AG10803 (cell line): ENCODE results near the gene EMC1.
"Not testable (repeated sequence)": the region's sequence is repeated elsewhere in the genome, so short reads cannot be mapped to it uniquely, and the experiment has no call there.

Experiments used
- DNase-seq: peaks from one replicate; pipeline ENCODE4 v3.0.0; 2010; ENCODE audit warnings: low read depth
- H3K4me3 ChIP-seq: 2 replicates; pipeline ENCODE4 v1.5.1; 2011; ENCODE audit warnings: mild to moderate bottlenecking, low read length, control low read depth
- TF ChIP-seq, protein P1 (sequence below): conservative IDR thresholded peaks from 2 replicates; pipeline ENCODE4 v1.5.1; 2011; ENCODE audit warnings: mild to moderate bottlenecking, low read length, control low read depth, inconsistent platforms

EMC1 gene

DNA sequence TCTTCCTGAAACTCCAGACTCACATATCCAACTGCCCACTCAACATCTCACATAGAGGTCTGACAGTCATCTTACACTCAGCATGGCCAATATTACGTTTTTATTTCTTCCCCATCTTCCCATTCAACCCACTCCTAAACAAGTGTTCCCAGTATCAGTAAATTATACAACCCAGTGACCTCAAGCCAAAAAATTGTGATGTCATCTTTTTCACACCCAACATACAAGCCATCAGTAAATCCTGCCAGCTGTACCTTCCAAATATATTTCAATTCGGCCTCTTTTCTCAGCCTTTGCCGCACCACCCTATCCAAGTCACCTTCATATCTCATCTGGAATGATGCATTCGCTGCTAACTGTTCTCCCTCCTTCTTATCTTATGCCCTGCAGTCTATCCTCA is 60.9 kb downstream of the EMC1 start:
- H3K4me3 ChIP-seq, result no peak overlapping the region
- no peak for DNase-seq
- TF ChIP-seq, protein P1, sequence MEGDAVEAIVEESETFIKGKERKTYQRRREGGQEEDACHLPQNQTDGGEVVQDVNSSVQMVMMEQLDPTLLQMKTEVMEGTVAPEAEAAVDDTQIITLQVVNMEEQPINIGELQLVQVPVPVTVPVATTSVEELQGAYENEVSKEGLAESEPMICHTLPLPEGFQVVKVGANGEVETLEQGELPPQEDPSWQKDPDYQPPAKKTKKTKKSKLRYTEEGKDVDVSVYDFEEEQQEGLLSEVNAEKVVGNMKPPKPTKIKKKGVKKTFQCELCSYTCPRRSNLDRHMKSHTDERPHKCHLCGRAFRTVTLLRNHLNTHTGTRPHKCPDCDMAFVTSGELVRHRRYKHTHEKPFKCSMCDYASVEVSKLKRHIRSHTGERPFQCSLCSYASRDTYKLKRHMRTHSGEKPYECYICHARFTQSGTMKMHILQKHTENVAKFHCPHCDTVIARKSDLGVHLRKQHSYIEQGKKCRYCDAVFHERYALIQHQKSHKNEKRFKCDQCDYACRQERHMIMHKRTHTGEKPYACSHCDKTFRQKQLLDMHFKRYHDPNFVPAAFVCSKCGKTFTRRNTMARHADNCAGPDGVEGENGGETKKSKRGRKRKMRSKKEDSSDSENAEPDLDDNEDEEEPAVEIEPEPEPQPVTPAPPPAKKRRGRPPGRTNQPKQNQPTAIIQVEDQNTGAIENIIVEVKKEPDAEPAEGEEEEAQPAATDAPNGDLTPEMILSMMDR, result no peak

DNA sequence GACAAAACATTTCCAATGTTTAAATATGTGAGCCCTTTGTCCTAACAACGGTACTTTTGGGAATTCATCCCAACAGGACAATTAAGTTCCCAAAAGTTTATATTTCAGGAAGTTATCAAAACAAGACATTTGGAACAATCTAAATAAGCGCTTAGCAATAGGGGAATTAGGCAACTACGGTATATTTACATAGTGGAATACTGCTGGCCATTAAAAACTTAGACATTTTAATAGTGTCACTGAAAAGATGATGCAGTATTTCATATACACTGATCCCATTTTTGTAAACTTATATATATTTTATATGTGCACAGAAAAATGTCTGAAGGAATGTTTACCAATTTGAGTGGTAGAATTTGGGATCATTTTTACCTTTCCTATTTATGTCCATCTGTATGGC is 62.1 kb downstream of the EMC1 start:
- TF ChIP-seq, protein P1, result no peak

DNA sequence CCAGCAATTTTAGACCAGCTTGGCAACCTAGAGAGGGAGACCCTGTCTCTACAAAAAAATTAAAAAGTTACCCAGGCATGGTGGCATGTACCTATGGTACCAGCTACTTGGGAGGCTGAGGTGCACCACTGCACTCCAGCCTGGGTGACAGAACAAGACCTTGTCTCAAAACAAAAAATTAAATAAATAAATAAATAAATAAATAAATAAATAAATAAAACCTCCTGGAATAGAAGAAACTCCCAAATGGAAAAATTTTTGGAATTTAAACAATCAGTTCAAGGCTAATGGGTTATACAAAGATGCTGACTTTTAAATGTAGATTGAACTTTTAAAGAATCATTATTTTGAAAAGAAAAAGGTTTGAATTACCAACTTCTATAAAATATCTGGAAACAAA is 63.5 kb downstream of the EMC1 start:
- DNase-seq, result no peak
- TF ChIP-seq, protein P1, result no peak
- H3K4me3 ChIP-seq, result no peak overlapping the region

More for the DNA sequence above, 62.1 kb downstream of the EMC1 start:
- H3K4me3 ChIP-seq, result no peak overlapping the region
- DNase-seq, result no peak

DNA sequence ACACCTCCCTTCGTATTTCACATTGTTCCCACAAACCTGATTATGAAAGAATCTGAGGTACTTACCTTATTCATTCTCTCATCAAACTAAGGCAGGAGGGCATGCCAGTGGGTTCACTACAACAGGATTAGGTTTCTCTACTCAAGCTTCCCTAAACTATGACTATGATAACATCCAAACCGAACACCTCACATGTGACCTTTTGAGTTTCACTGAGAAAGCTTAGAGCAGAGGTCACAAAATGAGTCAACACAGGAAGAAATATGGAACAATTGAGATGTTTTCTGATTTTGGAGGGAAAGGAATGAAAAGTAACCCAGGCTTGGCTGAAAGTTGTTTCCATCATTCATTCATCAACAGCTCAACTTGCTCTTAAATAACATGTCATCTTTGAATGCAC is 65.3 kb downstream of the EMC1 start:
- TF ChIP-seq, protein P1, result no peak
- no peak for DNase-seq
- no peak overlapping the region for H3K4me3 ChIP-seq

DNA sequence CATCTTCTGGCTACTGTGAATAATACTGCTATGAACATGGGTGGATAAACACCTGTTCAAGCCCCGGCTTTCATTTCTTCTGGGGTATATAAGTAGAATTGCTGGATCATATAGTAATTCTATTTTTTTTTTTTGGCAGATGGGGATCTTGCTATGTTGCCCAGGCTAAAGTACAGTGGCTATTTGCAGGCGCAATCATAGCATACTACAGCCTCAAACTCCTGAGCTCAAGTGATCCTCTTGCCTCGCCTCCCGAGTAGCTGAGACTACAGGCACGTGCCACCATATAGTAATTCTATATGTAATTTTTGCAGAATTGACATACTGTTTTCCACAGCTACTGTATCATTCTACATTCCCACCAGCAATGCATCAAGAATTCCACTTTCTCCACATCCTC is 69.1 kb downstream of the EMC1 start:
- TF ChIP-seq, protein P1, result no peak
- DNase-seq, result no peak
- H3K4me3 ChIP-seq, result no peak overlapping the region

DNA sequence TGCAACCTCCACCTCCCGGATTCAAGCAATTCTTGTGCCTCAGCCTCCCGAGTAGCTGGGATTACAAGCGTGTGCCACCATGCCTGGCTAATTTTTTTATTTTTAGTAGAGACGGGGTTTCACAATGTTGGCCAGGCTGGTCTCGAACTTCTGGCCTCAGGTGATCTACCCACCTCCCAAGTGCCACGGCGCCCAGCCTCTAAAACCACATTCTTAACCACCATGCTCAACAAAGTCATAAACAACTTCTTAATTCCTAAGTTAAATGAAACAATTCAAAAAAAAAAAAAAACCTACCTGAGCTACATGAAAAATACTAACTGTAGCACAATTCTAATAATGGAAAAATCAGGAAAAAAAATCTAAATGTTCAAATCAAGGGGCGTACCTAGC is 71.1 kb downstream of the EMC1 start:
- not testable (repeated sequence) for H3K4me3 ChIP-seq, DNase-seq

DNA sequence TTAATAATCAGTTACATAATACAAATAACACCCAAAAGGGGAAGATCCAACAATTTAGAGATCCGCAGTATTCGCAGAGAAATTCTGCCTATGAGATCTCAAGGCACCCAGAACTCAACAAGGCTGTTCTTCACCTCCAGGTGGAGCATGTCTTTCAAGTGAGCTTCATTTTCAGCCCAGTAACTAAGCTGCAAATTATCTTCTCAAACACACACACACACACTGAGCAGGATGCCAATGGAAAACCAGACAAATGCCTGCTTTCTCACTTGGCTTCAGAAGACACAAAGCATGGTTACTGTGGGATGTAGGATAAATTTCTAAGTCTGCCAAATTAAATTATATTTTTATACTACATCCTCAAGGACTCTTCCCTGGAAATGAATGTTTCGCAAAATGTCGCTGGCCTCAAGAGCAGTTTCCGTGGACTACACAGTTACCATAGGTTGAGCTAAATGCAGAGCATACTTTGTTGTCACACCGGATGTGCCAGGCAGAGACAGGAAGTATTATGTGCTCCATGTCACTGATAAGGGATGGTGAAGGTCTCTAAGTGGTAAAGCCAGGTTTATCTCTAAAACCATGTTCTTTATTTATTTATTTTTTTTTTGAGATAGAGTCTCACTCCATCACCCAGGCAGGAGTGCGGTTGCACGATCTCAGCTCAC is 71.6 kb downstream of the EMC1 start:
- H3K4me3 ChIP-seq, result no peak overlapping the region
- peak; percentile 30 for DNase-seq
- TF ChIP-seq, protein P1, result peak; percentile 25; the same call in 1 of the 2 replicates
